Neural cell (in vitro differentiated cells): ENCODE data around the gene PARK7. TPM values are rescaled to one million over a fixed set of nuclear protein-coding genes. Genes with fewer than 3 reads are reported as not detected.
"Not testable (repeated sequence)": the region's sequence is repeated elsewhere in the genome, so short reads cannot be mapped to it uniquely, and the experiment has no call there.

Experiments
- H2AFZ ChIP-seq: fragments of 200-600, 300-800 bp; sonication (generic), shearing (Covaris generic); 2 replicates; pipeline ENCODE4 v1.6.0; 2014; ENCODE audit warnings: low read depth, mild to moderate bottlenecking, antibody characterized with exemption, low read length, moderate library complexity
- H3F3A ChIP-seq: fragments of 200-600 bp; shearing (Covaris generic); 2 replicates; pipeline ENCODE4 v1.6.1; 2016; ENCODE audit warnings: mild to moderate bottlenecking, moderate library complexity, mixed read lengths, antibody characterized with exemption, low read length; ENCODE audit not compliant: insufficient read depth, poor library complexity, severe bottlenecking
- H3K27ac ChIP-seq: fragments of 200-600, 300-800 bp; sonication (generic), shearing (Covaris generic); 2 replicates; pipeline ENCODE4 v1.5.1; 2014; ENCODE audit warnings: mild to moderate bottlenecking, low read length, moderate library complexity
- H3K27me3 ChIP-seq: fragments of 300-800, 200-600 bp; sonication (generic), shearing (Covaris generic); 2 replicates; pipeline ENCODE4 v1.6.0; 2014; ENCODE audit warnings: mild to moderate bottlenecking, low read depth, low read length, moderate library complexity; ENCODE audit not compliant: insufficient read depth
- H3K36me3 ChIP-seq: fragments of 300-800, 200-600 bp; sonication (generic), shearing (Covaris generic); 2 replicates; pipeline ENCODE4 v1.5.1; 2014; ENCODE audit warnings: mild to moderate bottlenecking, antibody characterized with exemption, low read length, moderate library complexity; ENCODE audit not compliant: insufficient read depth
- H3K4me2 ChIP-seq: fragments of 300-800, 200-600 bp; sonication (generic), shearing (Covaris generic); 2 replicates; pipeline ENCODE4 v1.6.0; 2014; ENCODE audit warnings: mild to moderate bottlenecking, low read length
- H3K4me3 ChIP-seq: fragments of 300-800, 200-600 bp; sonication (generic), shearing (Covaris generic); 2 replicates; pipeline ENCODE4 v1.5.1; 2014; ENCODE audit warnings: mild to moderate bottlenecking, low read length, moderate library complexity
- H3K79me2 ChIP-seq: fragments of 200-600 bp; shearing (Covaris generic); replicated peaks from 2 replicates; pipeline ENCODE4 v1.6.0; 2014; ENCODE audit warnings: mild to moderate bottlenecking, low read length, moderate library complexity; ENCODE audit not compliant: insufficient read depth
- H3K9ac ChIP-seq: fragments of 300-800, 200-600 bp; sonication (generic), shearing (Covaris generic); 2 replicates; pipeline ENCODE4 v1.6.1; 2016; ENCODE audit warnings: mild to moderate bottlenecking, low read length, mixed read lengths
- H3K9me2 ChIP-seq: fragments of 200-600 bp; shearing (Covaris generic); 2 replicates; pipeline ENCODE4 v1.6.1; 2016; ENCODE audit warnings: mild to moderate bottlenecking, low read length, mixed read lengths; ENCODE audit not compliant: insufficient read depth
- H3K9me3 ChIP-seq: fragments of 200-600, 300-800 bp; sonication (generic), shearing (Covaris generic); 2 replicates; pipeline ENCODE4 v1.6.1; 2016; ENCODE audit warnings: mild to moderate bottlenecking, mixed run types, low read length, moderate library complexity, mixed read lengths
- H4K20me1 ChIP-seq: fragments of 200-600 bp; shearing (Covaris generic); 2 replicates; pipeline ENCODE4 v1.6.1; 2016; ENCODE audit warnings: mild to moderate bottlenecking, mixed run types; ENCODE audit not compliant: insufficient read depth
- CTCF ChIP-seq: fragments of 450-650 bp; IDR thresholded peaks from 2 replicates; pipeline ENCODE4 v1.5.1; 2014; ENCODE audit warnings: antibody characterized with exemption, mild to moderate bottlenecking, moderate library complexity; ENCODE audit not compliant: poor library complexity, severe bottlenecking
- EP300 ChIP-seq: fragments of 450-650 bp; conservative IDR thresholded peaks from 2 replicates; pipeline ENCODE4 v1.6.1; 2014; ENCODE audit warnings: antibody characterized with exemption, mild to moderate bottlenecking, moderate library complexity; ENCODE audit not compliant: poor library complexity, severe bottlenecking
- EZH2 ChIP-seq: fragments of 200-600, 300-800 bp; shearing (Covaris generic), sonication (generic); IDR thresholded peaks from 2 replicates; pipeline ENCODE4 v1.6.1; 2014; ENCODE audit warnings: antibody characterized with exemption, low read length, borderline replicate concordance, mild to moderate bottlenecking; ENCODE audit not compliant: insufficient read depth, poor library complexity, severe bottlenecking
- MXI1 ChIP-seq: fragments of 450-650 bp; conservative IDR thresholded peaks from 2 replicates; pipeline ENCODE4 v1.6.1; 2014; ENCODE audit warnings: antibody characterized with exemption, mild to moderate bottlenecking; ENCODE audit not compliant: poor library complexity, severe bottlenecking
- POLR2AphosphoS5 ChIP-seq: IDR thresholded peaks from 2 replicates; pipeline ENCODE4 v1.6.1; 2012
- RAD21 ChIP-seq: fragments of 450-650 bp; conservative IDR thresholded peaks from 2 replicates; pipeline ENCODE4 v1.6.1; 2014; ENCODE audit warnings: antibody characterized with exemption, mild to moderate bottlenecking, moderate library complexity
- REST ChIP-seq: IDR thresholded peaks from 2 replicates; pipeline ENCODE4 v1.6.1; 2012; ENCODE audit warnings: borderline replicate concordance
- SMC3 ChIP-seq: fragments of 450-650 bp; conservative IDR thresholded peaks from 2 replicates; pipeline ENCODE4 v1.6.1; 2014; ENCODE audit warnings: antibody characterized with exemption, mild to moderate bottlenecking, moderate library complexity; ENCODE audit not compliant: poor library complexity
- TAF1 ChIP-seq: IDR thresholded peaks from 2 replicates; pipeline ENCODE4 v1.6.1; 2012; ENCODE audit warnings: low read depth
- polyA plus RNA-seq: library from polyadenylated mRNA; depleted of rRNA; stranded (reverse); fragments of >200 nt; gene quantifications from 2 replicates; pipeline ENCODE4 v1.2.3, GENCODE V29; 2014

Gene PARK7
- polyA plus RNA-seq, 1 donor from 2014 or later = 378 TPM

GRCh38 chr1:7921796-7922195, 39.7 kb upstream of the PARK7 start:
- TF ChIP-seq EZH2 (no peak), EP300 (no peak), RAD21 (no peak), TAF1 (no peak), REST (no peak), SMC3 (no peak), POLR2AphosphoS5 (no peak), CTCF (no peak), MXI1 (no peak)
- no peak overlapping the region for H2AFZ ChIP-seq
- H4K20me1 ChIP-seq = no peaks in the 10 kb centered on the region
- no peaks in the 10 kb centered on the region for H3K79me2 ChIP-seq
- H3K27ac ChIP-seq = no peak overlapping the region
- no peaks in the 10 kb centered on the region for H3K9me2 ChIP-seq
- H3K4me3 ChIP-seq = no peak overlapping the region
- no peak overlapping the region for H3K9ac ChIP-seq
- no peaks in the 10 kb centered on the region for H3K9me3 ChIP-seq
- H3K4me2 ChIP-seq = no peak overlapping the region
- H3K36me3 ChIP-seq = no peaks in the 10 kb centered on the region
- H3K27me3 ChIP-seq = no peaks in the 10 kb centered on the region
- H3F3A ChIP-seq = no peaks in the 10 kb centered on the region

GRCh38 chr1:7922301-7922700, 39.2 kb upstream of the PARK7 start:
- Histone ChIP-seq H2AFZ (no peak overlapping the region), H3K27me3 (no peaks in the 10 kb centered on the region), H3K79me2 (no peaks in the 10 kb centered on the region), H3K9ac (no peak overlapping the region), H3K27ac (no peak overlapping the region), H3K4me2 (no peak overlapping the region), H4K20me1 (no peaks in the 10 kb centered on the region), H3K9me2 (no peaks in the 10 kb centered on the region), H3F3A (no peaks in the 10 kb centered on the region), H3K9me3 (no peaks in the 10 kb centered on the region), H3K4me3 (no peak overlapping the region), H3K36me3 (no peaks in the 10 kb centered on the region)
- TF ChIP-seq REST (no peak), POLR2AphosphoS5 (no peak), SMC3 (no peak), EZH2 (no peak), EP300 (no peak), RAD21 (no peak), TAF1 (no peak), CTCF (no peak), MXI1 (no peak)

- H3K9me3 ChIP-seq, H3K27me3 ChIP-seq, H2AFZ ChIP-seq, H3F3A ChIP-seq, H3K79me2 ChIP-seq, H3K36me3 ChIP-seq, H3K4me2 ChIP-seq, H3K9ac ChIP-seq, H4K20me1 ChIP-seq, H3K4me3 ChIP-seq, H3K27ac ChIP-seq, H3K9me2 ChIP-seq: not testable (repeated sequence)
Observed at GRCh38 chr1:7927061-7927460, 34.5 kb upstream of the PARK7 start.
